Stimulated activated CD4-positive, alpha-beta T cell treated with anti-CD3 and anti-CD28 coated beads, Interleukin-2, amount 100 ng/mL, for 24 hours (primary cell): Measurements from ENCODE around the gene NRG3.

ENCODE experiments used
- DNase-seq, 2 donors: peaks; one replicate each; pipeline ENCODE4 v3.0.0-alpha.2; 2020

The NRG3 gene

DNA sequence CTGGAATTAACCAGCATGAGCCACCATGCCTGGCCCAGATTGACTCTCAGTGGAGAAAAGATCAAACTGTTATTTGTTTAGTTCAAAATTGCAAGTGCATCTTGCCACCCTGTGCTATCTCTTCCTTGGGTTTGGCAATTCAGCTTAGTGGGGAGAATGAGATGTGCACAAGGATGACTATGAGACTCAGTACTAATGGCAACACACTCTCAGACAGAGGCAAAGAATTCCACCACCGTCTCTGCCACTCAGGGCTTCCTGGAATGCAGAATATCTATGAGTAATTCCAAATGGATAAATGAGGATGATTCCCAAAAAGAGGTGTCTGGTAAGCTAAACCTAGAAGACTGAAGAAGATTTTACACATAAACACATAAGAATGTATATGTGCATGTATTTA, 525.8 kb downstream of the NRG3 start:
- no peak for DNase-seq

GRCh38 chr10:82402906-82403401, 528.0 kb downstream of the NRG3 start:
- no peak for DNase-seq

- no peak for DNase-seq
Measured at GRCh38 chr10:82409671-82410070, 534.7 kb downstream of the NRG3 start.

GRCh38 chr10:82411416-82411815, 536.4 kb downstream of the NRG3 start:
- DNase-seq: no peak

DNA sequence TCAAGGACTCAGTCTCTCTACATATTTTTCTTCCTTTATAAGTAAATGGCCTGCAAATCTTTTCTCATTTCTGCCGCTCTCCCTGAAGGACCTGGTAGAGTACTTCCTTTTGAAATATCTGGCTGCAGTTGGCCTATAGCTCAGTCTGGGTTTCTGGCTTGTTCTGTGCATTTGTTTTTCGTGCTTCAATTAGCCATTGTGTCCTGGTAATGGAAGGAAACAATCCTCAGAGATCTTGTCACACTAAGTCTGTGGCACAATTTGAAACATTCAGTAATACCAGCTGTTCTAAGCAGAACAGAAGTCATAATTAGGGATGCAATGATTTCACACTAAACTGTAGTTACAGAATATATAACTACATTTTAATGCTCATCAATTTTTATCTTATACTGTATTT, 545.0 kb downstream of the NRG3 start:
- DNase-seq: no peak

GRCh38 chr10:82429302-82429701, 554.3 kb downstream of the NRG3 start:
- no peak for DNase-seq

DNA sequence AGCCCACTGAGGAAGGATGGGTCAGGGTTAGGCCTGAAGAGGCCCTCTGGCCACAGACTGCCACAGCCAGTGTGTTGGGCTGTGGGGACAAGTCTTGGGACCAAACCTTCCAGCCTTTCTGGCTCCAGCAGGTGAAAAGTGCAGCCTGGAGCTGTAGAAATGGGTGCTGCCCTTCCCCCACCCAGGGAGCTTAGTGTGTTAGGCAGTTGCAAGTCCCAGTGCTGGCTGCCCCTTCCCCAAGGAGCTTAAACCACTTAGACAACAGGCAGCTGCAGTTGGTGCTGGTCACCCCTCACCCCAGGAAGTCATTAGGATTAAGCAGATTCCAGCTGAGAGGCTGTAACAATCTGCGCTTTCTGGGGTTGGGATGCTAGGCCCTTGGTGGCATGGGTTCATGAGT, 563.3 kb downstream of the NRG3 start:
- DNase-seq: no peak

GRCh38 chr10:82440775-82441174, 565.8 kb downstream of the NRG3 start:
- DNase-seq: no peak

- no peak for DNase-seq
Measured at GRCh38 chr10:82452046-82452445, 577.1 kb downstream of the NRG3 start.

DNA sequence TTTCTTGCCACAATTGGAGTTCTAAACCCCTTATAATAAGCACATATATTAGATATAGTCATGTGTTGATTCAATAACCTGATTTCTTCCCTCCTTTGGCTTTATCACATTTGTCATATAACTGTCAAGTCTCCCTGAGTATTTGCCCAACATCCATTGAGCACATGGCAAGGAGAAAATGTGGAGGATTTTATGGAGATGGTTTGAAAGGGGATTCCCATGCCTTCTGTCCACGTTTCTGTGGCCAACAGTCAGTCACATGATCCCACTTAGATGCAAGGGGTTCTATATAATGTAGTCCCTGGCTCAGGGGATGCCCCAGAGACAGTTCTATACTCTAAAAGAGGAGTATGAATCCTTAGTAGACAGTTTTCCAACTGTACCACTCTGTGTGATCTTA, 577.7 kb downstream of the NRG3 start:
- no peak for DNase-seq

- no peak for DNase-seq
Measured at GRCh38 chr10:82453678-82454293, 578.8 kb downstream of the NRG3 start.

DNA sequence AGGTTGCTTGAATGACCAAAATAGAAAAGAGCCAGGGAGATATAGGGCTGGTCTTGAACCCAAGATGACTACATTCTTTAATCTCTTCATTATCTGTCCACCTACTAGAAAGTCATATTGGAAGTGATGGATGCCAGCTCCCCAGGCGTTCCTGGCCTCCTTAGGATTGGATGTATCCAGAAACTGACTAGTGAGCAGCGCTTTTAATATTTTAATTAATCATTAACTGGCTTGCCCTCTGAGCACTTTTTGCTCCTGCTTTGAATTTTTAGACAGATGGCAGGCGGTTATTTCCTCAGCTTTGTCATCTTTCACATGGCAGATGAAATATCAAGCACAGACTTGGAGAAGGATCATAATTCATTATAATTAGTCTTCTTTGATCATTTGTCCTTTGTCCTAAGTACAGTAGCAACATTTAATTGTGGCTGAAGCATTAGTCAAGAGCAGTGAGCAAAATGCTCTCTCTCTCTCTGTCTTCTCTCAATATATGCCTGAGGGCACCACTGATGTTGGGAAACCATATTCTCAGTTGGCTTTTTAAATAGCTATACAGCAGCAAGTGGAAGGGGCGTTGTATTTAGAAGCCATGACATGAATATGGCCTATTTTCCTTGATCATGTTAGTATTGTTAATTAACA, 588.0 kb downstream of the NRG3 start:
- DNase-seq: no peak

DNA sequence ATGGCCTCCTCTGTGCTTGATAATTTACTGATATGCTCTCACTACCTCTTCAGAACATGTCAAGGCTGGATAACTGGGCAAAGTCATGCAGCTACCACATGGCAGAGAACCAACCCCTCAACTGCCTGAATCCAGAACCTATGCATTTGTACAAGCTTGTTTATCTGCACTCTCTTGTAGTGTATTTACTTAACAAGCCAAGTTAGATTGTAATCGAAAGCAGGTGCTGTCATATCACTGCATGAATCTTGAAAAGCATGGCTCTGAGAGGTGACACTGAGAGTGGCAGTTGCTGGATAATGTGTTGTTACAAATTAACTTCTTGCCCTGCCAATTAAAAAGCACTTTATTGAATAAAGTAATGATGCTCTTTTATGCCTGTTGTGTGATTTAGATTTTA, 588.6 kb downstream of the NRG3 start:
- no peak for DNase-seq

- no peak for DNase-seq
Measured at GRCh38 chr10:82464191-82464818, 589.3 kb downstream of the NRG3 start.

DNA sequence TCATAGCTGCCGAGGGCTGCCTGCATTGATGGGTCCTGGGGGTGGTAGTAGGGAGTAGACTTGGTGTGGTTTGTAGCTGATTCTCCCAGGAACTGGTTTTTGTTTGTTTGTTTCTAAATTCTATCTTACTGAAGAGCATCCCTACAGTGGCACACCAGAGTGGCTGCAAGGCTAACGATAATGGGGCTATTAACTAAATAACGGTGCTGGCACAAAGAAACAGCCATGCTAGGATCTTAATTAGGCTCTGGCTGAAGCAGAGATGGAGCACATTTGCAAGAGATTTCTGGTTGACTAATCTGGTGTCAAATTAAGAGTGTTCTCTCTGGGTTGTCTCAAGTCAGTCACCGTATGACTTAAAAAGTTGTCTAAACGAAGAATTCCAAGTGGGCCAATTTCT, 590.0 kb downstream of the NRG3 start:
- DNase-seq: no peak

GRCh38 chr10:82468453-82468852, 593.5 kb downstream of the NRG3 start:
- DNase-seq: no peak

- no peak for DNase-seq
Measured at GRCh38 chr10:82472406-82473335, 597.7 kb downstream of the NRG3 start.

DNA sequence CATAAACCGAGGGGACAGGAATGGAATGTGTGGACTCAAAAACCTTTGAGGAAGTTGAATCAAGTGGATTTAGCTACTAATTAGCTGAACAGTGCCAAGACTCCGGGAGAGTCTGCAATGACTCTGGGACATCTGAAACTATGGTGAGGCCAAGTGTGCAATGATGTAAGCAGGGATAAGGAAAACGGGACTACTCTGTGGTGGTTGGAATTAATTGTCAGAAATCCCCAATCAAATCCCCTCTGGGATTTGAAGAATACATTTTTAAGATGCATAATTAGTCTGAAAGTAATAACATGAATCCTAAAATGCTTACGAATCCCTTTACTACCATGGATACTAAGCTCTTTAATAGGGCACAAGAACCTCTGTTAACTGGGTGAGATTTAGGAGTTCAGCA, 602.8 kb downstream of the NRG3 start:
- DNase-seq: no peak

- no peak for DNase-seq
Measured at GRCh38 chr10:82492647-82493046, 617.7 kb downstream of the NRG3 start.

GRCh38 chr10:82496114-82496513, 621.1 kb downstream of the NRG3 start:
- DNase-seq: no peak

DNA sequence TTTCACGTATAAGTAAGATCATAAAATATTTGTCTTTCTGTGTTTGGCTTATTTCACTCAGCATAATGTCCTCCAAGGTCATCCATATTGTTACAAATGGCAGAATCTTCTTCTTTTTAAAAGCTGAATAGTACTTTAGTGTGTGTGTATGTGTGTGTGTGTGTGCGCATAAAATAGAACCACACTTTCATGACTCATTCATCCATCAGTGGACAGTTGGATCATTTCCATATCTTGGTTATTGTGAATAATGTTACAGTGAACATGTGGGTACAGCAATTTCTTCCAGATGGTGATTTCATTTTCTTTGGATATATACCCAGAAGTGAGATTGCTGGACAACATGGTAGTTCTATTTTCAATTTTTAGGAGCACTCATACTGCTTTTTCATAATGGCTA, 622.4 kb downstream of the NRG3 start:
- no peak for DNase-seq

DNA sequence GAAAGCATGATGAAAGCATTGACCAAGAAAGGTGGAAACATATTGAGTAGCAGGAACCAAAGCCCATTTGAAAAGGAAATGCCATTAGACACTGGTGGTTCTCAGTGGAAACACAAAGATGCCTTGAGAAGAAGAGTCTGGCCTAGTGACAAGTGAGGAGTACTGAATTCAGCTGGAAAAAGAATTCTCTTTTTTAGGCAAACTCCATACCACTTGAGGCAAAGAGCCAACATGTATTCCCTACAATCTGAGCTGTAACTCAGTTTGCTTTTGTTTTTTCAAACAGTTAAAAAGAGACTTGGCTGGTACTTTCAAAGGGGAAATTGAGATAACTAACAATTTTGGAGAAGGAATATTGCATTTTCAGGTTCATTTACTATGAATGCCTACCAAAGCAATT, 624.0 kb downstream of the NRG3 start:
- no peak for DNase-seq

- DNase-seq: no peak
Measured at GRCh38 chr10:82505009-82505408, 630.0 kb downstream of the NRG3 start.
